Cardiac fibroblast (primary cell): Measurements from ENCODE around the gene PLPPR3.

Experiments used
- DNase-seq, 2 donors: peaks; one replicate each; pipeline versions ENCODE4 v3.0.0 to v3.0.0-alpha.2; 2010; ENCODE audit warnings: low read depth in 2 of 2
- H3K4me3 ChIP-seq, 2 donors: replicated peaks in 1 of 2; 1 replicate in 1 of 2; 2 replicates in 1 of 2; pipeline ENCODE4 v1.5.1; 2011; ENCODE audit warnings: low read depth in 2 of 2, low read length in 2 of 2, mild to moderate bottlenecking in 2 of 2, moderate library complexity in 1 of 2
- TF ChIP-seq, protein P1 (sequence below): IDR thresholded peaks from one replicate; pipeline ENCODE4 v1.5.1; 2011; ENCODE audit warnings: low read depth, mild to moderate bottlenecking, low read length, inconsistent platforms

The PLPPR3 gene

DNA sequence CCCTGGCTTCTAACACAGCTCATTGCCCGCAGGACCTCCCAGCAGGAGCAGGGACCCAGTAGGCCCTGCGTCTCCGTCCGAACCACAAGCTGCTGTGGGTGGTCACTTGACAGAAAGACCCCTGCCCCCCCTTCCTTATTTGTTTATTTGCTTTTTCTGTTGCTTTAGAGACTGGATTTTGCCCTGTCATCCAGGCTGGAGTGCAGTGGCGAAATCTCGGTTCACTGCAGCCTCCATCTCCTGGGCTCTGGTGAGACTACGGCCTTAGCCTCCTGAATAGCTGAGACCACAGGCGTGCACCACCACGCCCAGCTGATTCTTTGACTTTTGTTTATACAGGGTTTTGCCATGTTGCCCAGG is 32.1 kb downstream of the PLPPR3 start:
- H3K4me3 ChIP-seq, result no peak overlapping the region
- DNase-seq, result peak in 1 of 2 donors; percentile 29
- TF ChIP-seq, protein P1, sequence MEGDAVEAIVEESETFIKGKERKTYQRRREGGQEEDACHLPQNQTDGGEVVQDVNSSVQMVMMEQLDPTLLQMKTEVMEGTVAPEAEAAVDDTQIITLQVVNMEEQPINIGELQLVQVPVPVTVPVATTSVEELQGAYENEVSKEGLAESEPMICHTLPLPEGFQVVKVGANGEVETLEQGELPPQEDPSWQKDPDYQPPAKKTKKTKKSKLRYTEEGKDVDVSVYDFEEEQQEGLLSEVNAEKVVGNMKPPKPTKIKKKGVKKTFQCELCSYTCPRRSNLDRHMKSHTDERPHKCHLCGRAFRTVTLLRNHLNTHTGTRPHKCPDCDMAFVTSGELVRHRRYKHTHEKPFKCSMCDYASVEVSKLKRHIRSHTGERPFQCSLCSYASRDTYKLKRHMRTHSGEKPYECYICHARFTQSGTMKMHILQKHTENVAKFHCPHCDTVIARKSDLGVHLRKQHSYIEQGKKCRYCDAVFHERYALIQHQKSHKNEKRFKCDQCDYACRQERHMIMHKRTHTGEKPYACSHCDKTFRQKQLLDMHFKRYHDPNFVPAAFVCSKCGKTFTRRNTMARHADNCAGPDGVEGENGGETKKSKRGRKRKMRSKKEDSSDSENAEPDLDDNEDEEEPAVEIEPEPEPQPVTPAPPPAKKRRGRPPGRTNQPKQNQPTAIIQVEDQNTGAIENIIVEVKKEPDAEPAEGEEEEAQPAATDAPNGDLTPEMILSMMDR, result no peak

GRCh38 chr19:788983-789700 is 32.6 kb downstream of the PLPPR3 start:
- TF ChIP-seq, protein P1, result no peak
- DNase-seq, result peak in 1 of 2 donors; percentile 37
- no peak overlapping the region for H3K4me3 ChIP-seq

DNA sequence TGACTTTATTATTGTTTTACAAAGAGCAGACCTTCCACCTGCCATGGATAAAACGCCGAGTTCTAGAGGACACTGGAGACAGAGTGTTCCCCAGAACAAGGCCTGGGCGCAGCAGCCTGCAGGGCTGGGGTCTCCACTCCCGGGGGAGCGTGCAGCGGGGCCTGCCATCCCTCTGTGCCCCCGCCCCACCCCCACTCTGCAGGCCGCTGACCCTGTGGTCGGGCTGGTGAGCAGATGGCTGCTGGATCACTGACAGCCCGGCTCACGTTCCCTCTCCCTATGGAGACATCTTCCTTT is 33.1 kb downstream of the PLPPR3 start:
- no peak for DNase-seq
- H3K4me3 ChIP-seq, result no peak overlapping the region
- TF ChIP-seq, protein P1, result no peak

- DNase-seq, result no peak
- TF ChIP-seq, protein P1, result no peak
- H3K4me3 ChIP-seq, result no peak overlapping the region
These were observed 34.2 kb downstream of the PLPPR3 start for GRCh38 chr19:787536-787935.

- TF ChIP-seq, protein P1, result no peak
- no peak overlapping the region for H3K4me3 ChIP-seq
- no peak for DNase-seq
These were observed 37.2 kb downstream of the PLPPR3 start for GRCh38 chr19:784541-784940.

DNA sequence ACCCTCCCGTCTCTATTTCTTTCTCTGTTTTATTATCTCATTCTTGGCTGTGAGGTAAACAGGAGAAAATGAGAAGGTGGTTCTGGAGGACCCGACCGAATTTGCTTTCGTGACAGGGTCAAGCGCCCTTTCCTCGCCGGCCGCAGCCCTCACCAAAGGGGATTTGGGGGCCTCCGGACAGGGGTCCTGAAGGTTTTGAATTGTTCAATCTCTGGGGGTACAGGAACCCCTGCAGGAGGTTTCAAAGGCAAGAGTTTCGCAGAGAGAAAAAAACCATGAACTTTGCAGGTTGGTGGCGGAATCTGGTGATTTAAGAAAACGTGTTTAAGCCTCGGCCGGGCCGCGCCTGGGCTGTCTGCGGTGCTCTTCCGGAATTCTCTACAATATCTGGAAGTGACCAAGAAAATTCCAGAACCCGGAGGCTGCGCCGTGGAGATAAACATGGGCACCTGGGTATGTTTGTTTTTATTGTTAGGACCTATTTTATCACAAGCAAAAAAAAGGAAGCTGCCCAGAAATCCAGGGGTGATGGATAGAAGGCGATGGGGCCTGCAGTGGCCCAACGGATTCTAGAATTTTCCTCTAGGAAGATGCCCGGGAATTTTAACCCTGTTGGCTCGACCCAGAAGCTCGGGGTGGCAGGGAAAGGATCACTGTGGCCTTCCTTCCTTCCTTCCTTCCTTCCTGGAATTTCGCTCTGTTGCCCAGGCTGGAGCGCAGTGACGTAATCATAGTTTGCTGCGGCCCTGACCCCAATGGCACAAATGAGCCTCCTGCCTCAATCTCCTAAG is 38.7 kb downstream of the PLPPR3 start:
- peak overlapping the region; percentile 4 to 28 for H3K4me3 ChIP-seq
- DNase-seq, result no peak

More for the DNA sequence above, 38.7 kb downstream of the PLPPR3 start:
- TF ChIP-seq, protein P1, result no peak
